Upper lobe of left lung (tissue), 6 donors: ENCODE results near the gene MRGPRF. TPM values are rescaled to one million over a fixed set of nuclear protein-coding genes. Genes with fewer than 3 reads are reported as not detected.

Source experiments
- ATAC-seq, 2 donors: fragments of 200-7000 bp; cut with Tn5 transposase; one replicate each; pipeline ENCODE4 v1.9.1; 2022; ENCODE audit warnings: mild to moderate bottlenecking in 2 of 2, moderate library complexity in 2 of 2; ENCODE audit not compliant: low FRiP score in 2 of 2
- DNase-seq, 2 donors: peaks; one replicate each; pipeline ENCODE4 v3.0.0-alpha.2; 2019 to 2020
- H3K27ac ChIP-seq, 4 donors: fragments of 200-600 bp; sonication (generic); one replicate each; pipeline ENCODE4 v1.5.1; 2016 to 2019
- H3K27me3 ChIP-seq, 4 donors: fragments of 200-600 bp; sonication (generic); one replicate each; pipeline ENCODE4 v1.5.1; 2017 to 2019
- H3K36me3 ChIP-seq, 4 donors: fragments of 200-600 bp; sonication (generic); one replicate each; pipeline ENCODE4 v1.5.1; 2016 to 2019
- H3K4me1 ChIP-seq, 4 donors: fragments of 200-600 bp; sonication (generic); one replicate each; pipeline ENCODE4 v1.5.1; 2018 to 2019
- H3K4me3 ChIP-seq, 4 donors: fragments of 200-600 bp; sonication (generic); one replicate each; pipeline ENCODE4 v1.5.1; 2017 to 2019; ENCODE audit warnings: mild to moderate bottlenecking in 2 of 4, moderate library complexity in 1 of 4
- H3K9me3 ChIP-seq, 4 donors: fragments of 200-600 bp; sonication (generic); one replicate each; pipeline ENCODE4 v1.5.1; 2018 to 2019
- EP300 ChIP-seq, 4 donors: sonication (generic); formaldehyde crosslinking; IDR thresholded peaks; one replicate each; pipeline ENCODE4 v1.5.1; 2017; ENCODE audit warnings: antibody characterized with exemption in 4 of 4, control low read depth in 2 of 4
- POLR2A ChIP-seq, 4 donors: fragments of 450-650 bp; IDR thresholded peaks; one replicate each; pipeline ENCODE4 v1.5.1; 2016 to 2017; ENCODE audit warnings: antibody characterized with exemption in 4 of 4, mild to moderate bottlenecking in 2 of 4
- POLR2AphosphoS5 ChIP-seq, 2 donors: sonication (generic); formaldehyde crosslinking; IDR thresholded peaks; one replicate each; pipeline ENCODE4 v1.5.1; 2017; ENCODE audit warnings: antibody characterized with exemption in 2 of 2
- WGBS, 2 donors: methylation state at CpG; one replicate each; pipeline ENCODE4 v1.1.5; 2017 to 2018; 5-methylcytosine and 5-hydroxymethylcytosine counted together
- total RNA-seq, 6 donors: library from RNA; depleted of rRNA in 4 of 6; stranded (reverse); fragments of >200 nt in 4 of 6; gene quantifications; one replicate each; pipeline versions ENCODE4 v1.1.0 to v1.2.1, GENCODE V29; 2016 to 2021
- TF ChIP-seq, protein P1 (sequence below), 6 experiments: fragments of 450-650 bp in 4 of 6; fragments of 200-600 bp in 2 of 6; sonication (generic) in 2 of 6; IDR thresholded peaks; one replicate each; pipeline ENCODE4 v1.5.1; 2016 to 2019; ENCODE audit warnings: antibody characterized with exemption in 6 of 6
- donor health status: DM: no; HTN: no; CAD: no; lungs with moderate emphysema.
- donor health status: DM: no; HTN: yes; CAD: no; lungs with severe emphysema.

Gene MRGPRF
- total RNA-seq, 6 donors from 2014 or later, result 3.0 to 16.2 (median 10.7) TPM

DNA sequence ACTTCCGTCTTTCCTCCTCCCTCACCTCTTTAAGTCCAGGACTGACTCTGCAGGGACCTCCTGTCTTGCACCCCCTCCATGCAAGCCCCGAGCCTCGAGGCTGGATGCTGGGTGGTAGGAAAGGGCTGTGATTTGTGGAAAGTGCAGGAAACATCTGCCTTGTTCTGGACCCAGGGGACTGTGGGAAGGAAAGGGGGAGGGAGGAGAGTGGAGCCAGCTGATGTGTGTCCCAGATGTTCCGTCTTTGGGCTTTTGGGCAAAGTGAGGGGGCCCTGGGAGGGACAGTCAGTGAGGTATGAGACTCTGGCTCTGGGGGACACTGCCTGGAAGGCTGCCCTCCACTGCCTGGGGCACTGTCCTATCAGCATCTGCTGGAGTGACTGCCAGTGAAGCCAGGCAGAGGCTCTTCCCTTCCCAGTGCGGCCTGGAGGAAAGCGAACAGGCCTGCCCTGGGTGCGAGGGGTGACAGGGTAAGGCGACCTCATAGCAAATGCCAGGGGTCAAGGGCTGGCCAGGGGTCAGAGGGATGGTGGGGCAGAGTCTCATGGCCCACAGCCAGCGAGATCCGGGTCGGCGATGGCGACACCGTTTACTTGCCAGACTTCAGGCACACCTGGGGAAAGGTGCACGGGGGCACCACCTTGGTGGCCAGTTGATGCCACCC, 34.0 kb downstream of the MRGPRF start:
- Histone ChIP-seq H3K27me3 (no peaks in the 10 kb centered on the region), H3K4me3 (no peak overlapping the region), H3K27ac (no peak overlapping the region), H3K4me1 (no peaks in the 10 kb centered on the region), H3K9me3 (no peaks in the 10 kb centered on the region), H3K36me3 (no peaks in the 10 kb centered on the region)
- DNase-seq (peak; percentile 8 to 54), ATAC-seq (no peak)
- WGBS, 2 donors, result 51 to 70% methylated on average over 8 to 15 of the region's 15 CpGs
- TF ChIP-seq POLR2AphosphoS5 (IDR thresholded peaks at IDR 0.05), result no peak
- TF ChIP-seq POLR2A (IDR thresholded peaks at IDR 0.05), result no peak
- TF ChIP-seq EP300 (IDR thresholded peaks at IDR 0.05), result no peak
- TF ChIP-seq, protein P1, sequence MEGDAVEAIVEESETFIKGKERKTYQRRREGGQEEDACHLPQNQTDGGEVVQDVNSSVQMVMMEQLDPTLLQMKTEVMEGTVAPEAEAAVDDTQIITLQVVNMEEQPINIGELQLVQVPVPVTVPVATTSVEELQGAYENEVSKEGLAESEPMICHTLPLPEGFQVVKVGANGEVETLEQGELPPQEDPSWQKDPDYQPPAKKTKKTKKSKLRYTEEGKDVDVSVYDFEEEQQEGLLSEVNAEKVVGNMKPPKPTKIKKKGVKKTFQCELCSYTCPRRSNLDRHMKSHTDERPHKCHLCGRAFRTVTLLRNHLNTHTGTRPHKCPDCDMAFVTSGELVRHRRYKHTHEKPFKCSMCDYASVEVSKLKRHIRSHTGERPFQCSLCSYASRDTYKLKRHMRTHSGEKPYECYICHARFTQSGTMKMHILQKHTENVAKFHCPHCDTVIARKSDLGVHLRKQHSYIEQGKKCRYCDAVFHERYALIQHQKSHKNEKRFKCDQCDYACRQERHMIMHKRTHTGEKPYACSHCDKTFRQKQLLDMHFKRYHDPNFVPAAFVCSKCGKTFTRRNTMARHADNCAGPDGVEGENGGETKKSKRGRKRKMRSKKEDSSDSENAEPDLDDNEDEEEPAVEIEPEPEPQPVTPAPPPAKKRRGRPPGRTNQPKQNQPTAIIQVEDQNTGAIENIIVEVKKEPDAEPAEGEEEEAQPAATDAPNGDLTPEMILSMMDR (IDR thresholded peaks at IDR 0.05), result no peak

- H3K4me1 ChIP-seq, result no peaks in the 10 kb centered on the region
- ATAC-seq, result no peak
- TF ChIP-seq POLR2AphosphoS5 (IDR thresholded peaks at IDR 0.05) (no peak), POLR2A (IDR thresholded peaks at IDR 0.05) (no peak), EP300 (IDR thresholded peaks at IDR 0.05) (no peak)
- TF ChIP-seq, protein P1 (IDR thresholded peaks at IDR 0.05), result no peak
- no peaks in the 10 kb centered on the region for H3K36me3 ChIP-seq
- no peaks in the 10 kb centered on the region for H3K27me3 ChIP-seq
- 28 to 59% methylated on average over 2 to 5 of the region's 5 CpGs for WGBS, 2 donors
- DNase-seq, result peak in 1 of 2 donors; percentile 5
- no peak overlapping the region for H3K4me3 ChIP-seq
- no peak overlapping the region for H3K27ac ChIP-seq
- no peaks in the 10 kb centered on the region for H3K9me3 ChIP-seq
These were observed 34.5 kb downstream of the MRGPRF start for GRCh38 chr11:68978626-68978930.

DNA sequence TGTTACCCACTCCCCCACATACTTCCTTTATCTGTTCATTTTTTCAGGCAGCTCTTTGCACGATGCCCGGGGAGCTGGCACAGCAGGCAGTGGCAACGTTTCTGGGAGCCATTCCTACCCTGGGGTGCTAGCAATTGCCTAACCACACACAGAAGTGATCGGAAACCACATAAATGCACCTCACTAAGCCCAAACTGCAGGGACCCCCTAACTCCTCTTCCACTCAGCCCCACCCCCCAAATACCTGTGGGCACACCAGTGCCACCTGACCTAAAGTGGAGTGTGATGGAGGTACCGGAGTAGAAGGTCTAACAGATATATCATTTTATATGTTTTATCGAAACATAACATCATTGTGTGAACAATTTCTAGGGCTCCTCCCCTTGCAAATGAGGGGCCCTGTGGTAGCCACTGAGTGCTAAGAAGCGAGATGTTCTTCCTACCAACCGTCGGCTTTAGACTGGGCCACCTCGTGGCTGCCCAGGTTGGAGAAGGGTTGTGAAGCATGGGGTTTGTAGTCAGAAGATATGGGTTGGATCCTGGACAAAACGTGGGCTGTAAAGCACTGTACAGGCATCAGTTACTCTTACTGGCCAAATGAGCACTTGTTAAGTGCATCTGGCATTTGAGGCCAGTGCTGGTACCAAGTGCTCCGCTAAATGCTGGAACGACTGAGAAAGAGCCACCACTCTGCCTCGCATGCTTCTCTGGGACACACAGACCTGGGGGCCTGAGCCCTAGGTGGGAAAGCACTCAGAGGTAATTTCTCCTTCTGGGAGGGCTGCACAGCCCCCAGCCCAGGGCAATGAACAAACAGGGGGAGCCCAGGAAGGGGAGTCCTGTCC, 35.0 kb downstream of the MRGPRF start:
- Histone ChIP-seq H3K36me3 (no peaks in the 10 kb centered on the region), H3K4me1 (no peaks in the 10 kb centered on the region), H3K27ac (no peak overlapping the region), H3K4me3 (no peak overlapping the region), H3K9me3 (no peaks in the 10 kb centered on the region), H3K27me3 (no peaks in the 10 kb centered on the region)
- TF ChIP-seq EP300 (IDR thresholded peaks at IDR 0.05), result no peak
- TF ChIP-seq, protein P1 (IDR thresholded peaks at IDR 0.05), result no peak
- TF ChIP-seq POLR2A (IDR thresholded peaks at IDR 0.05), result no peak
- no peak for TF ChIP-seq POLR2AphosphoS5 (IDR thresholded peaks at IDR 0.05)
- DNase-seq, result peak in 1 of 2 donors; percentile 3
- 70 to 77% methylated on average over 14 of the region's 14 CpGs for WGBS, 2 donors
- no peak for ATAC-seq

DNA sequence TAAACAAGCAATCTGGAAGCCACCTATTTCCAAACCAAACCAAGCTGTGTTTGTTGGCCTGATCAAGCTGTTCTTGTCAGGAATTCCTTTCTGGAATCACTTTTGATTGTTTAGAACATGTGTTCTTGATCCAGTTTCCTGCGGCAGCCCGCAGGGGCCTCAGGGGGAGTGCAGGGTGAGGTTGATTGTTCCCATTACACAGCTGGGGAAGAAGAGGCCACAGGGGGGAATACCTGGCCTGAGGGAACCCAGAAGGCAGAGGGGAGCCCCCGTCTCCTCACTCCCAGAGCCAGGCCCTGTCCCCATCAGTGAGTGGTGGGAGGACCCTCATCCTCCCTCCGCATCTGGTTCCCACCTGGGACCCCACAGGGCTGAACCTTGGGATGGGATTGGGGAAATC, 36.5 kb downstream of the MRGPRF start:
- no peaks in the 10 kb centered on the region for H3K36me3 ChIP-seq
- no peak overlapping the region for H3K27ac ChIP-seq
- DNase-seq (peak in 1 of 2 donors; percentile 4), ATAC-seq (no peak)
- no peaks in the 10 kb centered on the region for H3K27me3 ChIP-seq
- H3K9me3 ChIP-seq, result no peaks in the 10 kb centered on the region
- TF ChIP-seq POLR2A (IDR thresholded peaks at IDR 0.05) (no peak), POLR2AphosphoS5 (IDR thresholded peaks at IDR 0.05) (no peak), EP300 (IDR thresholded peaks at IDR 0.05) (no peak)
- TF ChIP-seq, protein P1 (IDR thresholded peaks at IDR 0.05), result no peak
- no peak overlapping the region for H3K4me3 ChIP-seq
- 40 to 71% methylated on average over 1 to 4 of the region's 4 CpGs for WGBS, 2 donors
- no peaks in the 10 kb centered on the region for H3K4me1 ChIP-seq
